Stimulated activated CD4-positive, alpha-beta T cell treated with anti-CD3 and anti-CD28 coated beads, TNF-alpha, amount 100 ng/mL, for 4 hours (primary cell): Measurements from ENCODE around the gene PLXNA4.

Experiments
- DNase-seq, 3 experiments: peaks; one replicate each; pipeline ENCODE4 v3.0.0-alpha.2; 2020; ENCODE audit warnings: low read depth in 3 of 3

PLXNA4 gene

DNA sequence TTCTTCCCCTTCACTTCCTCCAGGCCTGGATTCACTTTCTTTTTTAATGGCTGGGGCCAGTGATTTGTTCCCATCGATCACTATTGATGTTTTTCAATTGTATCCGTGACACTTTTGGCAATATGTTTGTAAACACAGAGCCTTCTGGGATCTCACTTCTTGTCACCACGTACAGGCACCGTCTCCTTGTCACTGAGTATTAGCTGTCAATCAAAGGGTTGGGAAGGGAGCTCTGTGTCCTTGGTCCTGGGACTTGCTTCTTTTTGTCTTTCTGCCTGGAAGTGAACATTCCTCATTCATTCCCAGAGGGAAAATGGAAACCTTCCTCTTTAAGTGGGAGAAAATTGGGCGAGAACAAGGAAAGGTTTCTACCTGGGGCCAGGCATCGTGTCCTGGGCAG, 157.4 kb downstream of the PLXNA4 start:
- DNase-seq = no peak

- DNase-seq = no peak
Observed at GRCh38 chr7:132417103-132417906, 159.0 kb downstream of the PLXNA4 start.

- DNase-seq = no peak
Observed at GRCh38 chr7:132416395-132416794, 159.9 kb downstream of the PLXNA4 start.

GRCh38 chr7:132415259-132415658, 161.0 kb downstream of the PLXNA4 start:
- DNase-seq = no peak

- DNase-seq = no peak
Observed at GRCh38 chr7:132414857-132415256, 161.4 kb downstream of the PLXNA4 start.

DNA sequence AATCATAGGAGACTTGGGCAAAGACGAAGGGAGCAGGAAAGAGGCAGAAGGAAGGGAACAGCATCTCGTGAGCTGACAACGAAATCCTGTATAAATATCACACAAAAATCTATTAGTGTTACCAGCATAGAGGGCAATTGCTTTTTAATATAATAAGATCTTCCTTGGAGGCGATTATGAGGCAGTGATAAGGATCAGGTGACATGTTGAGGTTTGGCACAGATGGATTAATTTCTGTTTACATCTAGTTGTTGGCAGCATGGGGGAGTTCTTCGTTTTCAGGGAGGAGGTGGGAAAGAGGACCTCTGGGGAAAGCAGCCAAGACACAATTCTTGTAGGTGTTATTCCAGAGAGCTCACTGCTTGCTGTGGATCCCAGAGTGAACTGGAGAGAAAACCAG, 163.8 kb downstream of the PLXNA4 start:
- DNase-seq = no peak

DNA sequence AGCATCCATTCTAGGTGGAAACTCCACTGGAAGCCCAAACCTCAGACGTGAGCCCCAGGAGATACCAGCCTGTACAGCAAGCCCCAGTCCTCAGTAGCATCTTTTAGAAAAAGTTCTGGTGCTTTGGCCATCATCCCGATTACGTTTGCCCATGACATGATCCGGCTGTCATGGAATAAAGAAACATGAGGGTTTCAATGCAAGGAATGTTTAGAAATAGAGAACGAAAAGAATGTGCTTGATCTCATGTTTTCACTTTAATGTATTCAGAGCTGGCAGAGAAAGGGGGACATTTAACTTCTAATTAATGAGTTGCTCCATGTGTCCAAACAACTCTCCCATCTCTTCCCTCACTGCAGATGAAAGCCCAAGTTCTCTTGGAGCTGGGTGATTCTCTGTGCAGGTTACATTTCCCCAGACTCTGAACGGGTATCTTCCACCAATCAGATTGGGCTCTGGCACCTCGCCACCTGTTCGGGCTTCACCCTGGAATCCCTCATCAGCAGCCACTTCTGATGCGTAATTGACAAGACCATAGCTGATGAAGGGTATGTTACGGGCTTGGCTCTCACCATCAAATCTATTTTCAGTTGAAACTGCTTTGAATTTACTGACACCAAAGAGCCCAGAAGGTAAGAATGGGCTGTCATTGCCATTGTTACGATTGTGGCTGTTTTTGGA, 165.3 kb downstream of the PLXNA4 start:
- no peak for DNase-seq

DNA sequence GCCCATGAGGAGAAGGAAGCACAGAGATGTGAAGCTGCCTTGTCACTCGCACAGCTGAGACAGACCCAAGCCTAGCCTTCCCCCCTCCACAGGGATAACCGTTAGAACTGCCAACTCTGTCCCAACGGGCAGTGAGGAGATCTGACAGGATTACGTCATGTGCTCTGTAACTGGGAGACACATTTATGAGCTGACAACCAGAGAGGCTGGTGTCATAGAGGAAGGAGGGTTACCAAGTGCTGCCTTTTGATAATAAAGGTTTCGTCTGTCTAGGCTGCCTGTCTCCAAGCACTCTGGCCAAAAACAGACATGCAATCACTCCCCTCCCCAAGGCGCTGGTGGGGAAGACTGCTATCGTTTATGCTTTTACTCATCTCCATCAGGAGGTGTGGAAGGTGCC, 165.9 kb downstream of the PLXNA4 start:
- DNase-seq = no peak

DNA sequence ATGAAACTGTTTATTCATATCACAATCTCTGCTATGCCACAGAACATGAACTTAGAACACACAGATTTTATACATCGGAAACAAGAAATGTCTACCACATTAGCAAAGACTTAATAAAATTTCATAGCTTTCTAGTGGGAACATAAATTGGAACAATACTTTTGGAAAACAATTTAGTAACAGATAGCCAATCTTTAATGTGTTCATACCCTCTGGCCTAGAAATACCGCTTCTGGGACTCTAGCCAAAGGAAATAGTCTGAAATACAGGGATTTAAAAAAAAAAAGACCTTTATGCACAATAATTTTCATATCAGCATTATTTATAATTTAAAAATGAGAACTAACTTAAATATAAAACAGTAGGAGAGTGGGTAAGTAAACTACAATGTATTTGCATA, 168.5 kb downstream of the PLXNA4 start:
- no peak for DNase-seq

DNA sequence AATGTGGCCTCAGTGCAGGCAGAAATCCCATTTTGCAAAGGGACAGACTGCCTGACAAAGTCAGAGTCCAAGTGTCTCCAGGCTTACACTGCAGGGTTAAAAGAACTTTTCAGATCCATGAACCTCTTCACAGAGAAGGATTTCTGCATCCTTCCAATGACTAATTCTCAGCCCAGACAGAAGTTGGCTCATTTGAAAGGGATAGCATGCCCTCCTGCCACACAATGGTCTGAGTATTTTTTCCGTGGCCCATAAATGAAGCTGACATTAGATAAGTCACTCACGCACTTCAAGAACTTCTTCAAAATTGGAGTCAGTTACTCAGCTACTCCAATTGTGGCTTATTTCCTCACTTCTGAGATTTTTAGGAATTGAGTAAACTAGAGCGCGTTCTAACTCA, 170.2 kb downstream of the PLXNA4 start:
- DNase-seq = no peak

DNA sequence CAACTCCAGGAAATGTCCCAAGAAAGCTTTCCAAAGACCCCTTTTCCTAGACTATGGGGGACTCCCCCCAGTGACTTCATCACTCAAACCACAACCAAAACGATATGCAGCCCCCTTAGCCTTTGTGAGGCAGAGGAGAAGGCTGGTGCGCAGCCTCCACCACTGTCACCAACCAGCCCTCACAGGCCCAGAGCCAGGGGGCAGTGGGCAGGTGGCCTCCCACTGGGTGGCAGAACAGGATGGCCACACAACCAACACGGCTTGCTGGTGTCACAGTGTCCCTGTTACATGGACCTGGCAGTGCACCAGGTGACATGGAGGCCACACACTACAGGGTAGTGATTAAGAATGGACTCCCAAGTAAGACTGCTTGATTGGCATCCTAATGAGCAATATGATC, 172.0 kb downstream of the PLXNA4 start:
- no peak for DNase-seq

DNA sequence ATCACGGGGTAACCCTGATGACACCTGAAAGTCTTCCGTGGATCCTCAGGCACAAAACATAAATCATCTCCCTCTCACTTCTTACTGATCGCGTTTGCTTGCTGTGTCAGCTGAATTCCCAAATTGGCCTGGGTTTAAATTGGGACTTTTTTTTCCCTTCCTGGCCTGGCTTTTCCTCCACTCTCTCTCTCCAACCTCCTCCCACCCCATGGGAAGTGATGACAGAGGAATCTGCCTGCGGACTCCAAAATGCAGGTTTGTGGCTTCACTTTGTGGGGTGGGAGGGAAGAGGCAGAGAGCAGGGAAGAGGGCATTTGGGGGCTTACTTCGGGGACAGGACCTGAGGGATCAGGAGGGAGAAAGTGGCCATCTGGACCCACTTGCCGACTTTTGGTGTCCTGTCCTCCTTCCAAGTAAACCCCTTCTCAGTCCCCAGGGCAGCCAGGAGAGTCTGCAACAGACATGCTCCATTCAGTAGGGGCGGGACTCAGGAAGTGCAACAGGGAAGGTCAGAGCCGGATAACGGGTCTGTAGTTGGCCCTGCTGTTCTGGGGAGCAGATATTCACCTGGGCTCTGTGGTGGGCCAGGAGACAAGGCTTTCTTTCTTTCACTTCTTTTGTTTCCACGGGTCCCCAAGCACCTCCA, 172.7 kb downstream of the PLXNA4 start:
- no peak for DNase-seq

DNA sequence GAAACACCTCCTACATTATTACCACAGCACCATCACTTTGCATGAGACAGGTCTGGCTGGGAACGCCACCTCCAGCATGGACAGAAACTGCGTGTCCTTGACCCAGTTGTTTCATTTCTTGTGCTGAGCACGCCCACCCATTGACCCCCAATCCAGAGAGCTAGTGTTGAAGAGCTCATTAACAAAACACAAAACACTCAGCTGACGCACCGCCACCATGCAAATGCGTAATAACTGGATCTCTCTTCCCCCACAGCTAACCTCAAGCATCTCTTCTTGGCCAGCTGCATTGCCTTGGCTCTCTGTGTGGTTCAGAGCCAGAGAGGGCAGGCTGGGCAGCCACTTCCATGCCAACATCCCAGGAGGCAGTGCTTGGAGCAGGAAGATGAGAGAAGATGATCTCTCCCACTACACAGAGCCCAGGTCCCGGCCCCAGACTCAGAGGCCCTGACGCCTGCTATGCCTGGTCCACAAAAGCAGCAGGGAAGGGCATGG, 173.5 kb downstream of the PLXNA4 start:
- DNase-seq = no peak

DNA sequence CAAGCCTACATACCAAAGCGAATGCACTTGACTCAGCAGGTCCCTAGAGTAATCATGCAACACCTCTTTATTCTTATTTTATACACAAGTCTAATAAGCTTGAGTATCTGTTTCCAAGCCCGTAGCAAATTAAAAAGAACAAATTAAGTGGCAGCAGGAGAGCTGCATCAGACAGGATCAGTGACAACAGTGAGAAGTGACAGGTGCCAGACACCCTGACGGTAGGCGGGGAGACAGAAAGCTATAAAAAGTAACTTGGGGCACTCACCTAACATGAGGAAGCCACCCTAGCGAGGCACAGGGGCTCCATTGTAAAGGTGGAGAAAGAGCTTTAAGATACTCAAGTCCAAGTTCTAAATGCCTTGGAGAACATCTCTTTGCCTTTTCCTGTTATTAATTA, 174.2 kb downstream of the PLXNA4 start:
- DNase-seq = no peak

DNA sequence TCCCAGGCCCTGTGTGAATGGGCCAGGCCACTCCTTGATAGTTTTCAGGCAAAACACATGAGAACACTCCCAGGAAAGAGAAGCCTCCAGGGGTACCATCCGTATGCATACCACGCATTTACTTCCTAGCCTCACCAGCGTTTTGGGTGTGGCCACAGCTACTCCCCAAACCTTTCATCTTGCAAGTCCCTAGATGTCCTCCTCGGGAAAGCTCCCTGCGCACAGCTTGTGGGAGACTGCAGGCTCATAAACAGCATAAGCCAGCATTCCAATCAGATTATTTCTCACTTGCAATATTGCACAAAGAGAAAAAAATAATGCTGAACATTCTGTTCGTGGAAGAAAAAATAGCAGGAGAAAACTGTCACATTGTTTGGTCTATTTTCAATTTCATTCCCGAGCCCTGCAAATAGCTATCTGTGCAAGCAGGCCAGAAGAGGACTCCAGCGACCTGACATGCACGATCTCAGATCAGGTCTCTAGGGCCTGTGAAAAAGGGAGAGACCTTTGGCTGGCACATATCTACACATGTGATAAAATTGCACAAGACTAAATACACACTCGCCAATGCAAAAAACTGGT, 175.6 kb downstream of the PLXNA4 start:
- DNase-seq = no peak

GRCh38 chr7:132399367-132399766, 176.9 kb downstream of the PLXNA4 start:
- no peak for DNase-seq

GRCh38 chr7:132398253-132398925, 177.9 kb downstream of the PLXNA4 start:
- DNase-seq = no peak

GRCh38 chr7:132397070-132397469, 179.2 kb downstream of the PLXNA4 start:
- no peak for DNase-seq

DNA sequence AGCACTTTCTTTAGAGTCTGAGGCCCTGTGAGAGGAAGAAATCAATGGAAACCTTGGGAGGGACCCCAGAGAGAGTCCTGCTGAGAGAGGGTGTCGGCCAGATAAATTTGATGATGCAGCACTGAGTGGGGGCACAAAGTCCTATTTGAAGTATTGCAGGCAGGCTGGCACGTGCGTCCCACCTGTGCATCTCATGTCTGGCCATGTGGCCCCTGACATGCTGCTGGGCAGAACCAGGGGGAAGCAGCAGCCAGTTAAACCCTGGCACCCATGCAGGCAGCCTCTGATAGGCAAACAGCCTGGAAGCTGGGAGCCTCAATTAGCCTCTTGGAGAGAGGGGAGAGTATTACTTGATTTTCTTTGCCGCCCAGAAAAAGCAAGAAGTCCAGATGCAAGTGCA, 180.9 kb downstream of the PLXNA4 start:
- DNase-seq = no peak

DNA sequence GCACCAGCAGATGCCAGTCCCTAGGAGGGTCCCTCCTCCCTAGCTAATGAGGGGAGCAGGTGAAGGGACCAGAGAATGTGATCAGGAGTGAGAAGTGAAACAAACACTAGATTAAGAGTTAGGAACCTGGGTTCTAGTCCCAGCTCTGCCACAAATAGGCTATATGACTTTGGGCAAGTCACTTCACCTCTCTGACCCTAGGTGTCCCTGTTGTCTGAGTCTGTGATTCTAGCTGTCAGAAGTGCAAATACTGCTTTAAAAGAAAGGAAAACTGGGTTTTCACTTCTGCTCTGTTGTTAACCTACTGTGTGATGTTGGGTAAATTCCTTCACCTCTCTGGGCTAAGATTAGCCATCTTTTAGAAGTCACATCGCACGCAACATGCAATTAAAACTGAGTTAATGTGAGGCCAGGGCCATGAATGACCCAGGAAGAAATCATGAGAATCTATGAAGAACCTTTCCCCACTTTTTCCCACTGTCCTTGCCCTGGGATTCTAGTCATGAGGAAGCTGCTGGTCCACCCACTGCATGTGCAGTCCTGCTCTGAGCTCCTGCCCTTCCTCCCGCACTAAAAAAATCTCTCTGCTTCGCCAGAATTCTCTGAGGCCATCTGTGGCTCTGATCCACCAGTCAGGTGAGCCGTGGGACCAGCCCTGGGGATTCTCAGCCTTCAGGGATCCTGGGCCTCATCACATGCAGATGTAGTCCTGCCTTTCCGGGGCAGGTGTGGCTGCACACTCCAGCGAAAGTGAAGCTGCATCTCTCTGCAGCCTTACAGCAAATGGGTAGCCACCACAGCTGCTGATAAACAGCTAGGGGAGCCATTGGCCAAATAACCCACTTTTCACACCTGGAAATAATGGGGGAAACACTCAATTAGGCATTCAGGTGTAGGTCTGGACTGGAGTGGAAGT, 181.7 kb downstream of the PLXNA4 start:
- DNase-seq = peak in 1 of 3 experiments; percentile 6

DNA sequence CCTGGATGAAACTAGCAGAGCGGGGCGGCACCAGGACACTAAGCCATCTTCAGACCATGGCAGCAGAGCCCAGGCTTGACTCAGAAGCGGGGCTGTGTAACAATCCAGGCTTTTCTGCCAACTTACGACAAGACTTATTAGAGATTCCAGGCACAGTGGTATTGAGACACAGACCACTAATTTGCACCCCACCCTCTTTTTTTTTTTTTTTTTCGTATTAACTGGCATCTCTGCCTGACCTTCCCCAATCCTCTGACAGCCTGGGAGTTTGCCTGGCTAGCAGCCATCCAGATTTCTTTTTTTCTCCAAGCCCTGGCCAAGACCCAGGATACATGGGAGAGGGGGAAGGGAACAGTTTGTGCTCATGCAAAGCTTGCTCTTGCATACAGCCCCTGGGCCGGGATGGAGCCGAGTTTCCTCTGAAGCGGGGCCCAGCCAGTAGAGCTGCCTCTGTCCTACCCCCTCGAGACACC, 182.4 kb downstream of the PLXNA4 start:
- DNase-seq = no peak
